Measurements from ENCODE around the gene CLDN1. TPM values are rescaled to one million over a fixed set of nuclear protein-coding genes. Genes with fewer than 3 reads are reported as not detected.

The CLDN1 gene
- total RNA-seq, 1 experiment from 2014 or later, result 2.8 TPM

DNA sequence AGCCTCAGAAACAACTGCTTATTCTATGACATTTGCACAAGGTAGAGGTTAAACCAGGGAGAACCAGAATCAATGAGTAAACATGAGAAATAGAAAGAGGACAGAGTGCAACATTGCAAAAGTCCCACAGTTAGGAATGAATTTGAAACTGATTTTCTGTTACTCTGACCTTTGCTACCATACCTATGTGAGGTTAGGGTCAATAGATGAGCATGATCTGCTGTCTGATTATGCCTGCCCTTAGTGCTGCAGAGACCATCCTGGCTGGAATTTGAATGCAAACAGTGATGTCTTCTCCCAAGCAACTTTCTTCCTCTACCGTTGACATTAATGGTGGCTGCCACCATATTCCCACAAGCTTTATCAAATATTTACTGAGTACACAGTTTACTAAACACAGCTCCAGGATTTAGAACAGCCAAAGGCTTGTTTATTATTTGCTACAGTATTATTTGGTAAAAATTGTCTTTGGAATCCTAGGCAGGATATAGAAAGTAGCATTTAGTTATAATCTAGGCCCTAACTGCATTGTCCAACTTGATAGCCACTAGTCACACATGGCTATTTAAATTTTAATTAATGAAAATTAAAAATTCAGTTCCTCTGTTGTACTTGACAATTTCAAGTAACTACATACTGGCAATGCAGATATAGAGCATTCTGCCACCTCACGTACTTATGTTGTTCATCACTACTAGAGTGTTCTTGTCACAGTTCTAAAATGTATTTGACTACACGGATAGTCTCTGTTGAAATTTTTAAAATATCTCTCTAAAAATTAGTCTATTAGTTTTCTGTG lies 8.9 kb upstream of the CLDN1 start:
- DNase-seq (ENCODE audit: low spot score), result no peak

DNA sequence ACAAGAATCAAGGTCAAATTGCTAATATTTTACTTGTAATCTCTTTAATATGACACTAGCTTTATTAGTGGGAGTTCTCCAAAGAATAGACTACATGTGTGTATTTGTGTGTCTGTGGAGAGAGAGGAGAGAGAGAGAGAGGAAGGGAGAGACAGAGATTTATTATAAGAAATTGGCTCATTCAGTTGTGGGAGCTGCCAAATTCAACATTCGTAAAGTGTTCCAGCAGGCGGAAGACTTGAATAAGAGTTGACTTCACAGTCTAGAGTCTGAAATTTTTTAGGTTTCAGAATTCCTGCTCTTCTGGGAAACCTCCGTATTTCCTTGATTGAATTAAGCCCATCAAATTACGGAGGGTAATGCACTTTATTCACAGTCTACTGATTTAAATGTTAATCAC lies 4.7 kb upstream of the CLDN1 start:
- DNase-seq (ENCODE audit: low spot score), result no peak

DNA sequence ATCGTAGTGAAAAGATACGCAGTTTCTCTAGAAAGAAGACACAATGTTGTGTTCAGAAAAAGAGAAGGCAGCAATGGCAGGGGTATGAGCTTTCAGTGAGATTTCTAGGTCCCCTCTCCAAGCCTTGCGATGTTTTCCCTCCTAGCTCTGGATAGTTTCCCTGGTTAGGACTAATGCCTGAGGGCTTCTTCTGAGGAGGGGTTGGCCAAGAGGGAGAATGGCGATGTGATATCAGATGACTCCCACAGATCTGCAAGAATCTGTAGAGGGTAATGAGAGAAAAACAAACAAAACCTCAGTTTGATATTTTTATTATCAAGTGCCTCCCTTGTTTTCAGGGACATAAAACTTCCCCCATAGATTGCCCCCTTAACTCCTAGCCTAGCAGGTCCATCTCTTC lies 4.1 kb upstream of the CLDN1 start:
- no peak for DNase-seq (ENCODE audit: low spot score)

GRCh38 chr3:190325923-190326322 lies 3.7 kb upstream of the CLDN1 start:
- no peak for DNase-seq (ENCODE audit: low spot score)

DNA sequence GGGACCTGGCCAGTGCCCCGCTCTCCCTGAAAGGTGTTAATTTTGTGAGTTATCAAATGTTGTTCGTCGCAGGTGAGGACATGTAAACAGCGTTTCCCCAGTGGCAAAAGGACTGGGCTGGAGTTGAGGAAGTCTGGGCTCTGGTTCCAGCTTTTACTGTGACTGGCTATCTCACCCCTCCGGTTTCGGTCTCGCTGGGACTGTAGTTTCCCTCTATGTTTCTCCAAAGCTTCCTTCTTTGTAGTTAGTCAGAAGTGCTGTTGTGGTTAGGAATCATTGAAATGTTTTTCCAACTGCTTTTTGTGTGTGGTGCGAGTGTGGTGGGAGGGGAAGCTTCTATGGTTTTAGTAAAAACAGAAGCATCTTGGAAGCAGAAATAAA lies 990 bp upstream of the CLDN1 start:
- DNase-seq (ENCODE audit: low spot score), result no peak

GRCh38 chr3:190322604-190323245 lies 479 bp upstream of the CLDN1 start:
- no peak for DNase-seq (ENCODE audit: low spot score)

DNA sequence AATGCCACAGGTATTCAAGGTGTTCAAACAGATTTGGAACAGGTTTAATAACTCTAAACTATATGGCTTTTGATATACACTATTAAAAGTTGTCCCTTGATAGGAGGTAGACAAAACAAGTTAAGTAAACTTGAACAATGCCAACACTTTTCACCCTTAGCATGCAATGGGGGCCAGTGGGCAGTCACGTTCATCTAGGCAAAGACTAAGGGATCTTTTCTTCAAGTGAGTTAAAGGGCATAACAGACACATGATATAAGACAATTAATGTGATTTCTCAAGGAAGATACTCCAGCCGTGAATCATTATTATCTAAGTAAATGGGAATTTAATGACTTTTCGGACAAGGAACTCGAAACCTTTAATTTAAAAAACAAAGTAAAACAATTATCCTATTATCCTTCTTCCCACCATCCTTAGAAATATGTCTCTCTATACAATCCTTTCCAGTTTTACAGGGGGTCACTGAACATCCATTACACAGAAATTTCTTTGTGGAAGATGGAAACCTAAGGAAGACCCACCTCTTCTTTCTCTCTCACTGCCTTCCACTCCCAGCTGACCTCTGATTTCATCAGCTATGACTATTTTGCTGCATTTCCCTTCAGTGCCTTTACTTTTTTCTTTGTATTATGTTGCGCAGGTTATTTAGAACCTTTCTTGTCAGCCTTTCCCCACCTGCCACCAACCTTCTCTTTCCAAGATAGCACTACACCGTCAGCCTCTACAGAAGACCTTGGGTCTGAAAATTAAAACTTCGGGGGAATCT lies 1.5 kb downstream of the CLDN1 start:
- DNase-seq (ENCODE audit: low spot score), result no peak

- DNase-seq (ENCODE audit: low spot score), result no peak
Observed at GRCh38 chr3:190319660-190320059, 2.6 kb downstream of the CLDN1 start.

GRCh38 chr3:190318666-190319065 lies 3.6 kb downstream of the CLDN1 start:
- DNase-seq (ENCODE audit: low spot score), result no peak

- no peak for DNase-seq (ENCODE audit: low spot score)
Observed at GRCh38 chr3:190314741-190315140, 7.5 kb downstream of the CLDN1 start.

DNA sequence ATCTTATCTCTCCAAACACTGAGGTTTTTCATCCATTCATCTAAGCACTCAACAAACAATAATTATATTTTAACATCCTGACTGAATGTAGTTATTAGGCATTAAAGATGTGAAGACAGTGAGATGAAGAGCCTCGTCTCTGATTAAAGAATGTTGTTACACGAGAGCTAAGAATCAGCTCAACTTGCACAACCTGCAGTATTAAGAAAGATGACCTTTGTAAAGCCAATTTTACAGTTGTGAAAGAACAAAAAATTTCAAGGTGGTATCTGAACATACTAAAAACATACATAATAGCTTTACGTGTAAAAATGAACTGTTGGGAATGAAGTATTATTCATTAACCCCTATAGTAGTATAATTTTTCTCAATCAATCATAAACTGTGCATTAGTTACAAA lies 12.8 kb downstream of the CLDN1 start:
- DNase-seq (ENCODE audit: low spot score), result no peak

DNA sequence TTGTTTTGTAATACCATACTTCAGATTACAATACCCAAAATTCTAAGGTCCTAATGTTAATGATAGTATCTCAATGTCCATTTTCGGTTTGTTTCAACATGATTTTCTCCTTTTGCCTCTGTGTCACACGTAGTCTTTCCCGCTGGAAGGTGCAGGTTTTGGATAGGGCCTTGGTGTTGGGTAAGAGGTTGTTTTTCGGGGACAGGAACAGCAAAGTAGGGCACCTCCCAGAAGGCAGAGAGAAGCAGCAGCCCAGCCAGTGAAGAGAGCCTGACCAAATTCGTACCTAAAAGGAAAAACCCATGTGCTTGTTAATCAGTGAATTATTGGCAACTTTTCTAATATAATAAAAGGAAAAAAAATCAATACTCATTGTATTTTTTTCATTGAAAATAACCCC lies 14.1 kb downstream of the CLDN1 start:
- DNase-seq (ENCODE audit: low spot score), result no peak

GRCh38 chr3:190307164-190307545 lies 15.1 kb downstream of the CLDN1 start:
- no peak for DNase-seq (ENCODE audit: low spot score)

- peak; percentile 46 for DNase-seq (ENCODE audit: low spot score)
Observed at GRCh38 chr3:190306513-190307163, 15.6 kb downstream of the CLDN1 start.

DNA sequence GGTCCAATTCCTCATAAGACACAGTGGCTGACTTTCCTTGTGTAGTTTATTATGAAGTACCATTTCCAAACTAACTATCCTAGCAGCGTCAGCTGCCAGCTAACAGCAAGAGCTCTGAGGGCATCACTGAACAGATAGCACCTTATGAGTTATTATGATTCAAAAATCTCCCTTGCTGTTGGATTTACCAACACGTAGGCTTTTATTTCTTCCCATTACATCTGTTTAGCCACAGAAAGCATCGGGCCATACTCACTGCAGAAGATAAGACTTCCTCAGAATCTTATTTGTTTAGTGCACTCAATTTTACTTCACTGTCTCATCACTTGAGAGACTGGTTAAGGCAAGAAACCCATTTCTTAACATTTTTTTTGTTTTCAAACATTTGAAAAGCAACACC lies 16.2 kb downstream of the CLDN1 start:
- no peak for DNase-seq (ENCODE audit: low spot score)

GRCh38 chr3:190305406-190305805 lies 16.8 kb downstream of the CLDN1 start:
- DNase-seq (ENCODE audit: low spot score), result peak; percentile 84

- DNase-seq (ENCODE audit: low spot score), result no peak
Observed at GRCh38 chr3:190303884-190304283, 18.4 kb downstream of the CLDN1 start.

GRCh38 chr3:190302212-190302867 lies 19.9 kb downstream of the CLDN1 start:
- no peak for DNase-seq (ENCODE audit: low spot score)

- DNase-seq (ENCODE audit: low spot score), result no peak
Observed at GRCh38 chr3:190301591-190301990, 20.7 kb downstream of the CLDN1 start.

DNA sequence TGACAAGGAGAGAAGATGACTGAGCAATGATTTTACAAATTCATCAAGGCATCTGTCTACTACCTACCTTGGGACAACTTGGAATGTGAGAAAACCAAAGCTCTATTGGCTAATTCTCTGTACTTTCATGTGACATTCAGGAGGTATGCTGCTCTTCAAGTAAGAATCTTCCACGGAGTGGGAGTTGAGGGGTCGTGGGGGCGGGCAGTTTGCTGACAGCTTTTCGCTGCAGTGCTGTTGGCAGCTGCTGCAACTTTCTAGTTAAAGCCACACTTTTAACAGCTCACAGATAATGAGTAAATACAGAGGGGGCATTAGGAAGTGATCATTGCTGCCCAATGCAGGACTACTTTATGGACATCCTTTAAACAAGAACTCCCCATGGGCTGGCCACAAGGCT lies 22.3 kb downstream of the CLDN1 start:
- DNase-seq (ENCODE audit: low spot score), result no peak

DNA sequence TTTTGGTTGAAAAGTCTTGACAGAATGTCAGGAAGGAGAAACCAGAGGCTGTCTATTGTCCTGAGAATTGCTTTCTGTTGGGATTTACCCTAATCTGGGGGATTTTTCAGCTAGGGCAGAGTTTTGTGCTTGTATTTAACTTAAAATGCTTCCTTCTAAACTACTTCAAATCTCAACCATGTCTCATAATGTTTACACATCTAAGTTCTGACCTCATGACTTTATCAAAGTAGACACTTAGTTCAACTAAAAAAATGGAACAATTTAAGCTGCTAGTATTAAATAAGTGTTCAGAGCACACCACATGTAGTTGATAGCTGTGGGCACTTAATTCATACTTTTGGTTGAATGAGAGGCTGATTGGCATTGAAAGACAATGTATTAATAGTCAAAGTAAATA lies 28.2 kb downstream of the CLDN1 start:
- no peak for DNase-seq (ENCODE audit: low spot score)

GRCh38 chr3:190293621-190294020 lies 28.6 kb downstream of the CLDN1 start:
- DNase-seq (ENCODE audit: low spot score), result no peak
